Endodermal cell (in vitro differentiated cells): ENCODE measurements around the gene KRTAP5-6. TPM values are rescaled to one million over a fixed set of nuclear protein-coding genes. Genes with fewer than 3 reads are reported as not detected.

ENCODE experiments used
- DNase-seq: peaks from one replicate; pipeline ENCODE4 v3.0.0-alpha.2; 2017
- H3K27ac ChIP-seq: 2 replicates; pipeline ENCODE4 v1.5.1; 2013; ENCODE audit warnings: mild to moderate bottlenecking, low read depth, low read length, moderate library complexity
- H3K27me3 ChIP-seq: 2 replicates; pipeline ENCODE4 v1.6.1; 2013; ENCODE audit warnings: mild to moderate bottlenecking, low read length, moderate library complexity; ENCODE audit not compliant: insufficient read depth, control insufficient read depth, poor library complexity, severe bottlenecking
- H3K36me3 ChIP-seq: 2 replicates; pipeline ENCODE4 v1.7.0; 2013; ENCODE audit warnings: mild to moderate bottlenecking, low read length, moderate library complexity; ENCODE audit not compliant: control insufficient read depth, insufficient read depth
- H3K4me1 ChIP-seq: one replicate; pipeline ENCODE4 v1.7.0; 2013; ENCODE audit warnings: low read length; ENCODE audit not compliant: control insufficient read depth, insufficient read depth
- H3K4me3 ChIP-seq: 2 replicates; pipeline ENCODE4 v1.5.1; 2013; ENCODE audit warnings: mild to moderate bottlenecking, low read length, moderate library complexity
- H3K9ac ChIP-seq: 2 replicates; pipeline ENCODE4 v1.6.1; 2013; ENCODE audit warnings: mild to moderate bottlenecking, low read length, moderate library complexity; ENCODE audit not compliant: poor library complexity, severe bottlenecking; ENCODE audit errors: extremely low read depth
- H3K9me3 ChIP-seq: 2 replicates; pipeline ENCODE4 v1.6.1; 2013; ENCODE audit warnings: mild to moderate bottlenecking, low read length, moderate library complexity; ENCODE audit not compliant: control insufficient read depth
- H3K27ac Mint-ChIP-seq: 2 replicates; pipeline ENCODE4 v1.8.0; 2020; ENCODE audit warnings: mixed read lengths
- H3K27me3 Mint-ChIP-seq: 2 replicates; pipeline ENCODE4 v1.8.0; 2021; ENCODE audit warnings: mild to moderate bottlenecking, mixed read lengths; ENCODE audit not compliant: insufficient read depth
- H3K36me3 Mint-ChIP-seq: 2 replicates; pipeline ENCODE4 v1.8.0; 2020; ENCODE audit warnings: low read depth, mixed read lengths
- H3K4me1 Mint-ChIP-seq: 2 replicates; pipeline ENCODE4 v1.8.0; 2020; ENCODE audit warnings: mixed read lengths
- H3K4me3 Mint-ChIP-seq: 2 replicates; pipeline ENCODE4 v1.8.0; 2020; ENCODE audit warnings: mild to moderate bottlenecking, moderate library complexity, mixed read lengths
- H3K9me3 Mint-ChIP-seq: 2 replicates; pipeline ENCODE4 v1.8.0; 2020; ENCODE audit warnings: mild to moderate bottlenecking, mixed read lengths
- CTCF ChIP-seq: fragments of 200-600 bp; sonication (generic); conservative IDR thresholded peaks from 2 replicates; pipeline ENCODE4 v1.5.0; 2021; ENCODE audit warnings: antibody characterized with exemption, mild to moderate bottlenecking
- WGBS, 2 experiments: methylation state at CpG; one replicate each; pipeline versions ENCODE4 v1.1.5 to v1.1.7; 2013; ENCODE audit warnings: missing lambda C conversion rate in 2 of 2, mixed read lengths in 1 of 2; ENCODE audit not compliant: insufficient coverage in 1 of 2, insufficient read length in 1 of 2; 5-methylcytosine and 5-hydroxymethylcytosine counted together
- total RNA-seq, 2 donors: library from RNA; stranded (reverse); fragmentation: NEBNext Ultra II Directional in 1 of 2; extraction: Animal tissue kit (Norgen Biotek cat#: 25700) in 1 of 2; gene quantifications; 2 replicates in 1 of 2; 3 replicates in 1 of 2; pipeline ENCODE4 v1.2.1, GENCODE V29; 2021

Gene KRTAP5-6
- total RNA-seq, 2 donors from 2014 or later: not detected

GRCh38 chr11:1729692-1730011 is 32.7 kb downstream of the KRTAP5-6 start:
- H3K36me3 Mint-ChIP-seq: no peaks in the 10 kb centered on the region
- no peak for DNase-seq
- H3K27ac ChIP-seq: no peak overlapping the region
- H3K4me1 ChIP-seq: no peaks in the 10 kb centered on the region
- peaks cover 3% of the 10 kb centered on the region for H3K4me1 Mint-ChIP-seq
- H3K4me3 Mint-ChIP-seq: no peak overlapping the region
- no peak overlapping the region for H3K9ac ChIP-seq
- H3K9me3 ChIP-seq: no peaks in the 10 kb centered on the region
- no peak overlapping the region for H3K4me3 ChIP-seq
- H3K27me3 Mint-ChIP-seq: peaks cover 51% of the 10 kb centered on the region
- no peak for TF ChIP-seq CTCF
- WGBS, 2 experiments: 84 to 93% methylated on average over 7 to 9 of the region's 9 CpGs
- H3K9me3 Mint-ChIP-seq: no peaks in the 10 kb centered on the region
- no peaks in the 10 kb centered on the region for H3K36me3 ChIP-seq
- H3K27ac Mint-ChIP-seq: no peak overlapping the region
- H3K27me3 ChIP-seq: peaks cover 17% of the 10 kb centered on the region

- H3K4me1 Mint-ChIP-seq: peaks cover 3% of the 10 kb centered on the region
- DNase-seq: peak; percentile 32
- TF ChIP-seq CTCF: no peak
- no peak overlapping the region for H3K9ac ChIP-seq
- H3K36me3 Mint-ChIP-seq: no peaks in the 10 kb centered on the region
- no peak overlapping the region for H3K4me3 Mint-ChIP-seq
- no peaks in the 10 kb centered on the region for H3K36me3 ChIP-seq
- no peak overlapping the region for H3K4me3 ChIP-seq
- no peak overlapping the region for H3K27ac Mint-ChIP-seq
- WGBS, 2 experiments: 83 to 92% methylated on average over 6 to 11 of the region's 11 CpGs
- no peaks in the 10 kb centered on the region for H3K4me1 ChIP-seq
- peaks cover 17% of the 10 kb centered on the region for H3K27me3 ChIP-seq
- no peaks in the 10 kb centered on the region for H3K9me3 ChIP-seq
- H3K9me3 Mint-ChIP-seq: no peaks in the 10 kb centered on the region
- H3K27ac ChIP-seq: no peak overlapping the region
- peaks cover 53% of the 10 kb centered on the region for H3K27me3 Mint-ChIP-seq
Measured at GRCh38 chr11:1730059-1730629, 33.1 kb downstream of the KRTAP5-6 start.

- Histone ChIP-seq H3K27me3 (peaks cover 28% of the 10 kb centered on the region), H3K4me1 (no peaks in the 10 kb centered on the region), H3K36me3 (no peaks in the 10 kb centered on the region), H3K9me3 (no peaks in the 10 kb centered on the region), H3K9ac (no peak overlapping the region), H3K4me3 (no peak overlapping the region), H3K27ac (no peak overlapping the region)
- Mint-ChIP-seq H3K4me3 (no peak overlapping the region), H3K27me3 (peaks cover 57% of the 10 kb centered on the region), H3K4me1 (peaks cover 3% of the 10 kb centered on the region), H3K36me3 (no peaks in the 10 kb centered on the region), H3K9me3 (peaks cover 2% of the 10 kb centered on the region), H3K27ac (no peak overlapping the region)
- 94 to 95% methylated on average over 5 of the region's 5 CpGs for WGBS, 2 experiments
- DNase-seq: no peak
- no peak for TF ChIP-seq CTCF
Measured at GRCh38 chr11:1731451-1732059, 34.6 kb downstream of the KRTAP5-6 start.
